Left hindlimb (tissue), 1 donor: ENCODE measurements around the gene PTRHD1.
A peak's percentile ranks its signal among the peaks of the same experiment; 100 is the strongest.
"Not testable (repeated sequence)": the region's sequence is repeated elsewhere in the genome, so short reads cannot be mapped to it uniquely, and the experiment has no call there.

Experiments used
- DNase-seq: peaks from one replicate; pipeline ENCODE4 v3.0.0-alpha.2; 2018

The PTRHD1 gene, protein sequence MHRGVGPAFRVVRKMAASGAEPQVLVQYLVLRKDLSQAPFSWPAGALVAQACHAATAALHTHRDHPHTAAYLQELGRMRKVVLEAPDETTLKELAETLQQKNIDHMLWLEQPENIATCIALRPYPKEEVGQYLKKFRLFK

DNA sequence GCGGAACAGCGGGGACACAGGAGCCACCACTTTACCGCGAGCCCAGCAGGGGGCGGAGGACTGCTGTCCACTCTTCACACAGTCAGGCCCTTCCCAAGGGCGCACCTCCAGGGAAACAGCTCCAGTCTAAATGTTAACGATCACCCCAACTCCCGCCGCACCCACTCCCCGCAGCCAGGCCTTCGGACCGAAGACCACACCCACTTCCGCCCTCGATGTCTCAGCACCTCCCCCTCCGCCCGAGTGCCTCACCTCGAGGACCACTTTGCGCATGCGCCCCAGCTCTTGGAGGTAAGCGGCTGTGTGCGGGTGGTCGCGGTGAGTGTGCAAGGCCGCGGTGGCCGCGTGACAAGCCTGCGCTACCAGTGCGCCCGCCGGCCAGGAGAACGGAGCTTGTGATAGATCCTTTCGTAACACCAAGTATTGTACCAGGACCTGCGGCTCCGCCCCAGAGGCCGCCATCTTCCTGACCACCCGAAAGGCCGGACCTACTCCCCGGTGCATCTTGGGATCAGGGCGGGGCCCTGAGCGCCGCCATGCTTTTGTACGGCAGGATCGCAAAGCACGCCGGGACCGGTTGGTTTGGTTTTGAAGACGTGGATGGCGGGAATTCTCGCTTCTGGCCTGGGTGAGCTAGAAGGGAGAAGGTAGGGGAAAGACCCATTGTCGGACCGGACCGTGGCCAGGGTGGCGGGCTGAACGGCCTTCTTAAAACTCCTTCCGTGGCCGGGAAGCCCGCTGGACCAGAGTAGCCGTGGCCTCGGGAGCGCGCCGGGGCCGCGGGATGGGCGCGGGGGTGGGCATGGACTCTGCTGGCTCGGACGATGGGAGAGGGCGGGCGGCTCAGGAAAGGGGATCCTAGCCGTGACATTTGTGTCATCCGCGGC, at the start of gene PTRHD1, which contains the start of gene CENPO:
PTRHD1 (minus strand) TSS at position 518 of the 887 bp plus-strand sequence; CDS start at position 504, 14 bp downstream.
CENPO (plus strand) TSS at position 552 of the 887 bp plus-strand sequence. CDS start 495 bp downstream, outside the sequence.
- peak; percentile 98 for DNase-seq

DNA sequence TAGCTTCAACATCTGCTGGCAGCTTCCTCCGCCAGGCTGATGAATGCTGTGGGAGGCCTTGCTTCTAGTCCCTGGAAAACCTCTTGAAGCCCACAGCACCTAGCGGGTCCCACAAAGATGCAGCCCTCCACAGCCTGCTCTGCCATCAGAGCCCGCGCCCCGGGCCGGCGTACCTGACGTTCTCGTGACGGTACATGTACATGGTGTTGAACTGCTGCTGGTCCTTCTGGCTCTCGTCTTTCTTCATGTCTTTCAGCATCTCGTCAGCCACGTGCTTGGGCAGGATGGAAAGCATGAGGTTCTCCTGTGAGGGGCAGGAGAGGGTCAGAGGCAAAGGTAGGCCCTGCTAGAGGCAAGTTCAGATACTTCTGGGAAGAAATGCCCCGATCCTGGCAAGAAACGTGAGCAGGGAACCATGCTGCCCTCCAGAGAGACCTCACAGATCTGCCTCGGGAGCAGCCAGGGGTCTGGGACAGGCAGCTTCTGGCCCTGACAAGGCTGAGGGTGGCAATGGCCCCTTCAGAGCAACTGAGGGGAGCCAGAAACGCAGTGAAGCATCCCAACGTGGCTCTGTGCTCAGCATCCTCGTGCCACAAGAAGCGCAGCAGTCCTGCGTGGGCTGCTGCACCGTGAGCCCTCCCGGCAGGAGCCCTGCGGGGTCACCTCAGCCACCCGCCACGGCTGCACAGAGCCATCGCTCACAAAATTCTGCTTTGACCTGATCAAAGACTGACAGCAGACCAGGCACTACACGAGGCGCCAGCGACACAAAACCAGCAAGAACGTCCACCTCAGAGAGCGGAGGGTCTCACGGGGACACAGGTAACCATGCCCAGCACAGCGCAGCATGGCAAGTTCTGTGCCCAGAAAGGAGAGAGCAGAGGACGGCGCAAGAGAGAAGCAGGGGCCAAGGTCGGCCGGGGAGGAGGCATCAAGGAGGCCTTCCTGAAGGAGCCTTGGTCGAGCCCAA, 49.2 kb upstream of the PTRHD1 start:
- DNase-seq = peak; percentile 26

DNA sequence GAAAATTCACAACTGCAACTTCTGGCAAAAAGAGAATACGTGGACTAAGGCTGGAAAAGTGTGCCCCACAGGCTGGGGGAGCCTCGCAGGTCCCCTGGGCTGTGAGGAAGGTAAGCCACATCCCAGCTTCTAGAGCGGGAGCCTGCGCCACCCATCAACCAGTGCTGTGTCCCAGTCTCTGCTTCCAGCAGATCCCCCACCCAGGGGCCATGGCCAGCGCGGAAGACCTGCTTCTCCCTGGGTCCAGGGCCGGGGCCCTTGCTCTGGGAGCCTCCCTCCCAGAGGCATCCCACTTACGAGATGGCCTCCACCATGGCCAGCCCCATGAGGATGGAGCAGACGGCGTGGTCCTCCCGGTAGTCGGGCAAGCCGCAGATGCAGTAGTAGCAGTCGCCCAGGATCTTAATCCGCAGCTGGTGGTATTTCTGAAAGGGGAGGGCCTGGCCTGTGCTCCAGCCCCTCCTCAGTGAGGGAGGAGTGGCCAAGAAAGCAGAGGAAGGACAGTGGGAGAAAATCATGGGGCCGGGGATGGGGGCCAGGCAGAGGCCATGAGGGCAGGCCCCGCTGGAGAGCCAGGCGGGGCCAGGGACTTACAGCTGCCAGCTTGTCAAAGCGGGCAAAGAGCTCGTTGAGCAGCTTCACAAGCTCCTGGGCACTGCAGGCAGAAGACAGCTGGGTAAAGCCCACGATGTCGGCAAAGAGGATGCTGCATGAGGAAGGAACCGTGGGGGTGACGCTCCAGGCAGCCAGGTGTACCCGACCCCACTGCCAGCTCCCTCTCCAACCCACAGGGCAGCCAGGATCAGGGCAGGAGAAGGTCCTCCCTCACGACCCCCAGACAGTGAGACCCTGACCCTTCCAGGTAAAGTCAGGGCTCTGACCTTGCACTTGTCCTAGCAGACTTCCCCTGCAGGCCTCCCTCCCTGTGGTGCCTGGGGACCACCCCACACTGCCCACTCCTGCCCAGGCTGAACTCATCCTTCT, 48.1 kb upstream of the PTRHD1 start:
- peak; percentile 26 for DNase-seq

DNA sequence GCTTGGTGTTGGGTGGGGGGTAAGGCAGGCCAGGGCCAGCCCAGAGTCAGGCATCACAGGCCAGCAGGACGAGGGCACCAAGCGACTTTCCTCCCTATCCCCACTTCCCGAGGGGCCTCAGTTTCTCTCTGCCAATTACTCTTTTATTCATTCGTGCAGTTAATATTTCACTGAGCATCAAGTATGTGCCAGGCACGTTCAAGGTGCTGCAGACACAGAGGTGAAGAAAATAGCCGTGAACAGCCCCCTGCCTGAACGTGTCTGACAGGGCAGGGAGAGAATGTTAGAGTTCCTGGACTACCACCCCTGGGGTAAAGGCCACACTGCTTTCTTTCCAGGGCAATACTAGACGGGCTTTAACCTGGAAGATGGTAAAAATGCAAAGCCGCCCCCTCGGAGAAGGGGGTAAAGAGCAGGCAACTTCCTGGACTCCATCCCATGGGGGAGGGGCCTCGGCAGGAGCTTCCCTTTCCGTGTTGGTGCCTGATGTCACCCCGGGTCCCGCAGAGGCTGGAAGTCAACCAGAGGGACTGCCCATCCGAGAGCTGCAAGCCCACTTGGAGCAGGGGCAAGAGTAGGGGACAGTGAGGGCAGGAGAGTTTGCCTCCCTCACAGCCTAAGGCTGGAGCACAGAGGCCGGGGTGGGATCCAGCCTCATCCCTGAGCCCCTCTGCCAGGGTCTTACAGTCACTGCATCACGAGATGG, 47.1 kb upstream of the PTRHD1 start:
- DNase-seq = no peak

DNA sequence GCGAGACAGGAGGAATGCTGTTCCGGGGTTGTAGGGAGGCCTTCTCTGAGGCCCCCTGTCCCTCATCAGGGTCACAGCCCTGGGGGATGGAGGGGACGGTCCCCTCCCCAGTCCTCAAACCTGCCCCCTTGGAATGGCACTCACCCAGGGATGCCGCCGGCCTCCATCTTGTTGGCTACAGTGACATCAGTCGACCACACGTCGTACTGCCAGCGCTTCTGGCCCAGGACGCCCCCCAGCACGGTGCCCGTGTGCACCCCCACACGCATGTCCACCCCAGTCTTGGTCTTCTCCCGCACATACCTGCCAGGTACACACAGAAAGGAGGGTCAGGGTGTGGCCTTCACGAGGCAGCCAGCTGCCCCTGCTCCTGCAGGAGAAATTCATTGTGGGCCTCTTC, 46.5 kb upstream of the PTRHD1 start:
- no peak for DNase-seq

DNA sequence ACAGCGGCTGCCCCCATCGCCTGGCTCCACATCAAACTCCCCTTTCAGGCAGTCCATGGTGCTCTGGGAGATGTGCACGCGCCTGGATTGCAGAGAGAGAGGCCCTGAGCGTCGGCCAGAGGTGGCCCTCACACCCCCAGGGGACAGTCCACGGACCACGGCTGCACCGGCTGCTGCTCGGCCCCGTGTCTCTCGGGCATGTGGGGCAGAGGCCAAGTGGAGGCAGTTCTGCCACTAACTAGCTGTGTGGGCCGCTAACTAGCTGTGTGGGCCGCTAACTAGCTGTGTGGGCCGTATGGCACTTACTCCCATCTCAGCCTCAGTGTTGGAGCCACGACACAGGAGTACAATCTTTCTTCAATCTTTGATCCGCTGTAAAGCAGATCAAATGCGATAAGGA, 45.4 kb upstream of the PTRHD1 start:
- DNase-seq = no peak

DNA sequence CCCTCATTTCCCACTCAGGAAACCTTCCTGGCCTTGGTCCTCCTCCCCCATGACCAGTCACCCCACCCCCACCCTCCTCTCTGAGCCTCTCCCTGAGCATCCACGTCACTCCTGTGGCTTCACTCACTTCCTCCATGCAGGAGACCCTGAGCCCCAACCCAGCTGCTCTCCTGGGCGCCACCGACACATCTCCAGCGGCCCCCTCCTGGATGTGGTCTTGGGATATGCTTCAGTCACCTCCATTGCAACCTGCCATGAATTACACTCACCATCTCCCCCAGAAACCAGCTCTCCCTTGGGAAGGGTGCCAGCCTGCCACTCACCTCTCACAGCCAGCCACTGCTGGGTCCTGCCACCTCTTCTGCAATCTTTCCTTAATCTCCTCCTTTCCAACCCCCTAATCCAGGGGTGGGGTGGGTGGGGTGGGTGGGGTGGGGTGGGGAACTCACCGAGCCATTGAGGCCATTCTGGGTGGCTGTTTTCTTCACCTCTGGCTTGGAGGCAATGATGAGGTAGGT, 44.9 kb upstream of the PTRHD1 start:
- no peak for DNase-seq

DNA sequence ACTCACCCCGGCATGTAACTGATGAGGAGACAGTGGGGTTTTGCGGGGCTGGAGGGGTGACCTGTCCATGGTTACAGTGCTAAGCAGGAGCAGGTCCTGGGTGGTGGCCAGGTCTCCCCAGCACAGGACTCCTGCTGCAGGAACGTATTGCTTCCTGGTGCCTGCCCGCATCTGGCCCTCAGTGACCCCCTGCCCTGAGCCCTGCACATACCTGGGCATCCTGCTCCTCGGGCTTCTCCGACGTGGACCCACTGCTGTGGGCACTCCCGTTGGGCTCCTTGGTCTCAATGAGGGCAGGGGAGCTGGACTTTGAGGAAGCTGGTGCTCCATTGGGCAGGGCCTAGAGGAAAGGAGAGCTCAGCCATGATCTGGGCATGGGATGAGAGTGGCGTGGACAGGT, 43.5 kb upstream of the PTRHD1 start:
- no peak for DNase-seq

DNA sequence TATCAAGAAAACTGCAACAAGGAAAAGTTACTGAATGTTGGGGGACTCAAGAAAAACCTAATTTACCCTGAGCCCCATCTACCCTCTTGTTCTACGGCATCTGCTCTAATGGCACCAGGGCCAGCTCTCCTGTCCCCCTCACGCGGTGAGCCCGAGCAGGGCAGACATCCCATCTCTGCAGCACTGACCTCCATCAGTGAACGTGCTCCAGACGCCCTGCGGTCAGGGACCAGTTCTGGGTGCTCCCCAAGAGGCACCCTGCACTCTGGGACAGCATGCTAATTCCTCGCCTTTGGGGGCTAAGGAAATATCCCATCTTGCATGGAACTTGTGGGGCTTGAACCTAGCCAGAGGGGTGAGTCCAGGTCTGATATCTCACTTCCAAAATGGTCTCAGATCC, 43.0 kb upstream of the PTRHD1 start:
- no peak for DNase-seq

DNA sequence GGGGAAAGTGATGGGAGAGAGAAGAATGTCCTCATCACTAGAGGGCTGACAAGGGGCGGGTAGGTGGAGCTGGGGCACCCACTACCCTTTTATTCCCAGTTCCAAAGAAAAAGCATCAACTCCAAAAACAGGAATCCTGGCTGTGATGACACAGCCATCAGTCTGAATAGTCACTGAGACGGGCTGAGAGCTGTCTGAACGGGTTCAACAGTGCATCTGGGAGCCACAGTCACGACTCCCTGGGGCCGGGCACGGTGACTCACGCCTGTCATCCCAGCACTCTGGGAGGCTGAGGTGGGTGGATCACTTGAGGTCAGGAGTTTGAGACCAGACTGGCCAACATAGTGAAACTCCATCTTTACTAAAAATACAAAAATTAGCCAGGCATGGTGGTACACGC, 42.2 kb upstream of the PTRHD1 start:
- DNase-seq = not testable (repeated sequence)

DNA sequence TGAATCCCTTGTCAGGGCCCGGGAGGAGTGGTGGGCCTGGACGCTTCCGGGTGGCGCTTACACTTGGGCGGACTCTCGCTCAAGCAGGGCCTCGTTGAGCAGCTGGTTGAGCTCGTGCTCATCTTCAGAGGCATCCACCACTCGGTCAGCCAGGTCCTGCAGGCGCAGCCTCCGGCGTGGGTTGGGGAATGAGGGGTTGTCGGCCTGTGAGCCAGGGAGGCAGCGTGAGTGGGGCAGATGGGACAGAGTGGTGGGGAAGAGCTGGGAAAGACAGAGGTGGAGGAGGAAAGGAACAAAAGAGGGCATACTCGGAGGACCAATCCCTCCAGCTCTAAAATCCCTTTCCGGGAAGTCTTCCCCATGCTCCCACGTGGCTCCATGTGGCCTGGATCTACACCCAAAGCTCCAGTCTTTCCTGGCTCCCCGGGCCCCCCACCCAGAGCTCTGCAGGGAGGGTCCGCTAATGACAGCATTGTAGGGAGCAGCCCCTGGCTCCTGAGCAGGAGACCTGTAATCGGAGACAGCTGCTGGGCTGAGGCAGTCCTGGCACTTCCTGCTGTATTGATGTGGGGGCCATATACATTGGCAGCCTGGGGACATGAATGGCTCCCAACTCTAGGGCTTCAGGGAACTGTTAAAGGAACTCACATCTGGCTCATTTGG, 41.7 kb upstream of the PTRHD1 start:
- DNase-seq = no peak

DNA sequence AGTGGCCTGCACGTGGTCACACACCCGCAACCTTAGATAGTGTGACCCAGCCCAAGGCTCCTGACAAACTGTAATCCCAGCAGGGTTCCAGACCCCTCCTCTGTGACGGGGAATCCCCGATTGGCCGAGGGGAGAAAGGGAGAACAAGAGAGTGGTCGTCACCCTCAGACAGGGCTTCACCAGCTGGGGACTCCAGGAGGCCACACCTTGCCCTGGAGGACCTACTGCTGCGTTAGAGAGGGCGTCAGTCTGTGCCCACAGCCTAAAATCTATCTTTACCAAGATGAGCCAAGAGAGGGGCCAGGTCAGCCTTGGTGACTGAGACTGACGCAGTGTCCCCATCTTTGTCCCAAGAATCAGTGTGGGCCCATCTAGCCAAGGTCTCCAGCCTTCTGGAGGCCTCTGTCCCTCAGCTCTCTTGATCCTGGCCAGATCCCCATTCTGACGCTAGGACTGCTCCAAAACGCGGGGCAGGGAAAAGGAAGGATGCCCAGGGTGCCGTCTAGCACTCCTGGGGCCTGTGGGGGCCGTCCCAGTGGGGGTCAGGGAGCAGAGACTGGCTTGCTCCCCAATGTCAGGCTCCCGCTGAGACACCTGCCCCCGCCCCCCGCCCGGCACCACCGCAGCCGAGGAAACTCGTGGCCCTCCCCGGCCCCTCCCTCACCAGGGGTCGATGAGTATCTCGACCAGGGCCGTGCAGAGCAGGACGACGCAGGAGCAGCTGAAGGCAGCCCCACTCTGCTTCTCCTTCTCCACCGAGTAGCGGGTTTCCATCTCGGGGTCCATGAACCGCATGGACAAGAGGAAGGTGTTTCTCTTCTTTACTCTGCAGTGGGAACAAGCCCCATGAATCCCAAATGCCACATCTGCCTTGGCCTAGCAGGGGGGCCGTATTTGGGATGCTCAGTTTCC, 40.9 kb upstream of the PTRHD1 start:
- no peak for DNase-seq

DNA sequence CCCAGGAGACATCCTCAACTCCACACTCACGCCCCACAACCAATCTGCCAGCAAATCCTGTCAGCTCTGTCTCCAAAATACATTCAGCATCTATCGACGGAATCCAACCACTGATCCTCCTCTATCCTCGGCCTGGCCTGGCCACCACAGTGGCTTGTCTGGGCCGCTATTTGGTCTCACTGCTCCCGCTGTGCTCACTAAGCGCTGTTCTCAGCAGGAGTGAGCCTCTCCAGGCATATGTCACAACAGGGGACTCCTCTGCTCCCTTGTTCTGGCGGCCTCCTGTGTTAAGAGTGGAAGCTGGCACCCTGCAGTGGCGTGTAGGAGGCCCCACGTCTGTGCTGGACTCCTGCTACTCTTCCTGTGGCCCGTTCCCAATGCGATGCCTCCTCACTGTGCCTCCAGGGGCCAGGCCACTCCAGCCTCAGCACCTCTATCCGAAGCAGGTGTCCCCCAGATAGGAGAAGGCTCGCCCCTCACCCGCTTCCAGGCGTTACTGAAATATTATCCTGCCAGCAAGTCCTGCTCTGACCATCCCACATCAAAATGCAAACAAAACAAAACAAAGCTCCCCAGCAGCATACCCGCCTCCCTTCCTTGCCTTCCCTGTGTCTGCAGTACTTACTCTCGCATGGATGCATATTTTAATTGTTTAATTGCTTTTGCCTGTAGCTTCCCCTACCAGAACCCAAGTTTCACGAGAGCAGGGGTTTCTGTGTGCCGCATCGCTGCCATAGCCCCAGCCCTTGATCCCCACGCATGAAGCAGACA, 39.9 kb upstream of the PTRHD1 start:
- no peak for DNase-seq

DNA sequence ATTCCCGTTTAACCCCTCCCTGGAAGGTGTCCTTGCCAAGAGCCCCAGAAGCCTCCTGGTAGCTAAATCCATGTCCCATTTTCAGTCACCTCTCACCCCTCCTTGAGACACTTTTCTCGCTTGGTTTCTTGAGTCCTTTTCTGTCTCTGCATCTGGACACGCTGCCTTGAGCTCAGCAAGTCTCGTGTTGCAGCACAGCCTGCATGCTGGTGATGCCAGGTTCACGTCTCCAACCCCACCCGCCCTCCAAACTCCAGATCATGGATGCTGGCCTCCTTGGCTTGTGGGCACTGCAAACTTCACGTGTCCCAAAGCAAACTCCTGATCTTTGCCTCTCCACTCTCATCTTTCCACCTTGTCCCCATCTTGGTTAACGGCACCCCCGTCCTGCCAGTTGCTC, 39.3 kb upstream of the PTRHD1 start:
- no peak for DNase-seq

DNA sequence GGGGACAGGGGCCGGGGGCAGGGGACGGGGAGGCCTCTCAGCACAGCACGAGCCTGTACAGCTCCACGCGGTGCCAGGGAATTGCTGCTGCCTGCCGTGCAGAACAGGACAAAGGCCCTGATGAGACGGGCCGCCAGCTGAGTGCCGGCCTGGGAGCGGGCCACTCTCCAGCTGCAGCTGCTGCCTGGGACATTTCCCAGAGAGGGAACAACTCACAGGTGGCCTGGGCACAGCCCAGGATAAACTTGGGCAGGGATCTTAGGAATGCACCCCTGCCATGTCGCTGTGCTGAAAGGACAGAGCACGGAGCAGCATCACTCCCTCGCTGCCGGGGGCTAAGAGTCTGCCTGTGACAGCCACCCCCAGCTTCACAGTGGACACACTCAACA, 38.9 kb upstream of the PTRHD1 start:
- DNase-seq = peak; percentile 63

DNA sequence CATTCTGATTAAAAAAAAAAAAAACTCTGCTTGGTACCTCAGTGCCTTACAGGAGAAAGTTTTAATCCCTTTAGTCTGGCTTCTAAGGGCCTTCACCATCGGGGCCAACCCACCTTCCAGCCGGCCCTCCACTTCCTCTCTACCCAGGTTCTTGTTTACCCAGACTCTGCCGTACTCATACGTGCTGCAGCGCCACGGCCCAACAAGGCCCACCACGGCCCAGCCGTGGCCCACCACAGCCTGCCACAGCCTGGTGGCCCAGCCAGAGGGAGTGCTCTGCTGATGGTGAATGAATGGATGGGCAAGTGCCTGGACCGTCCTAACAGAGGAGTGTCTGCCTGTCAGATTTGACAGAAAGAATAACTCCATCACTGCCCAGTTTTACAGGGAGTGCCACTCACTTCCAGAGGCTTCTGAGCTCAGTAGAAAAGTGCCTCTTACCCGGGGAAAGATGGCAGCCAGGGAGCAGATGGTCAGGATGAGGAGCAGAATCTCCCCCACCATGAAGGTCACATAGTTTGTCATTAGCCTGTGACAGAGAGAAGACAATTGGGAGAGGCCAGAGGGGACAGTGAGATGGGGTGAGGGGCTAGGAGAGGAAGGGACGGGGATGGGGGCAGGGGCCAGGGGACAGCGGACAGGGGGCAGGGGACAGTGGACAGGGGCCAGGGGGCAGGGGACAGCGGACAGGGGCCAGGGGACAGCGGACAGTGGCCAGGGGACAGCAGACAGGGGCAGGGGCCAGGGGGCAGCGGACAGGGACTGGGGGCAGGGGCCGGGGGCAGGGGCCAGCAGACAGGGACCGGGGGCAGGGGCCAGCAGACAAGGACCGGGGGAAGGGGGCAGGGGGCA, 38.3 kb upstream of the PTRHD1 start:
- DNase-seq = no peak

DNA sequence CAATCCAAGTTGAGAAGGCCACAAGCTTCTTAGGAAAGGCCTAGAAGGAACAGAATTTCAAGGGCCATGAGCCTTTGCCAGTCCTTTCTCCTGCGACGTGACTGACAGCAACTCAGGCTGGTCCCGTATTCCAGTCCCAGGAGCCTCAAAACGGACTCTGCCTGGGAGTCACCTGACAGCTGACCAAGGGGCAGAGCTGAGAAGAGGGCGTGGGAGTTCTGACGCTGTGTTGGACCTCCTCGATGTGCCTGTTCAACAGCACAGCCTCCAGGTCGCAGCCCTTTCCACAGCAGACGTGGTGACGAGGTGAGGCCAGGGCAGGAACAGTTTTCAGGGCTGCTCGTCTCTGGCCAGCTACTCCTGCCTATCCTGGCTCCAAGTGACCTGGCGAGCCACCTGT, 37.6 kb upstream of the PTRHD1 start:
- DNase-seq = no peak

DNA sequence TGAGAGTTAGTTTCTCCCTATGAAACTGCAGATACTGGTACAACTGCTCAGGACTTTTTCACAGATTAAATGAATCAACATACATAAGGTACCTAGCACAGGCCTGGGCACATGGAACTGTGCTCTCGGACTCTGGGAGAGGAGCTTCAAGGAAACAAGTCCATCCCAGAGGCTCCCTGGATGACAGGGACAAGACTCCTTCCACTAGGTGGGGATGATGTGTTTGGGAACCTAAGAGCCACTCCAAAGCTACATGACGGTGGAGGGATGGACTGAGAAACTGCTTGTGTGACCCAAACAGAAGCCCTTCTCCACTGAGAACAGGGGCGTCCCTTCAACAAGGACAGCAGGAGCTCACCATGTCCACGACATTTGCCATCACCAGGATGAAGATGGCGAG, 37.2 kb upstream of the PTRHD1 start:
- no peak for DNase-seq
